Measurements from ENCODE around the gene SGCD. TPM values are rescaled to one million over a fixed set of nuclear protein-coding genes. Genes with fewer than 3 reads are reported as not detected.

SGCD gene
- total RNA-seq, 1 donor from 2014 or later = 6.0 TPM

DNA sequence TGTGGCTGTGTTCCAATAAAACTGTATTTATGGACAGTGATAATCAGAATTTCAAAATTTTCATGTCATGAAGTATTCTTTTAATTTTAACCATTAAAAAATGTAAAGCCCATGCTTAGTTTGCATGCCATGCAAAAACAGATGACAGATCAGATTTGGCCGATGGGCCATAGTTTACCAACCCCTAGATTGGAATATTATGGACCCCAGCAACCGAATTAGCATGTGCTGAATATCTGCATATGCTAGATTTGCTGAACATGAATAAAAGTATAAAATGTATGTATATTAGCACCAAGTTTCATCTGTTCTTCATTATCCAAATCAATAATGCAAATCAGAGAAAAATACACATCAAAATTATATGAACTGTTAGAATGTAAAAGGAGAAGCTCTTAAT lies 364.6 kb downstream of the SGCD start:
- Histone ChIP-seq H3K27ac (no peak overlapping the region), H3K27me3 (ENCODE audit: low read depth) (no peaks in the 10 kb centered on the region), H3K36me3 (no peaks in the 10 kb centered on the region), H3K4me3 (no peak overlapping the region), H3K4me1 (no peaks in the 10 kb centered on the region), H3K9me3 (no peaks in the 10 kb centered on the region)
- intact Hi-C loops (cut with DNase I) = no loop called here
- ATAC-seq (no peak), DNase-seq (no peak)
- TF ChIP-seq CTCF (IDR thresholded peaks at IDR 0.05) = no peak

- DNase-seq = no peak
- no peak for TF ChIP-seq CTCF (IDR thresholded peaks at IDR 0.05)
- Histone ChIP-seq H3K36me3 (no peaks in the 10 kb centered on the region), H3K4me3 (no peak overlapping the region), H3K4me1 (no peaks in the 10 kb centered on the region), H3K27ac (no peak overlapping the region), H3K27me3 (ENCODE audit: low read depth) (no peaks in the 10 kb centered on the region), H3K9me3 (no peaks in the 10 kb centered on the region)
- intact Hi-C loops (cut with DNase I) = no loop called here
- no peak for ATAC-seq
Measured at GRCh38 chr5:156693113-156693512, 366.1 kb downstream of the SGCD start.

DNA sequence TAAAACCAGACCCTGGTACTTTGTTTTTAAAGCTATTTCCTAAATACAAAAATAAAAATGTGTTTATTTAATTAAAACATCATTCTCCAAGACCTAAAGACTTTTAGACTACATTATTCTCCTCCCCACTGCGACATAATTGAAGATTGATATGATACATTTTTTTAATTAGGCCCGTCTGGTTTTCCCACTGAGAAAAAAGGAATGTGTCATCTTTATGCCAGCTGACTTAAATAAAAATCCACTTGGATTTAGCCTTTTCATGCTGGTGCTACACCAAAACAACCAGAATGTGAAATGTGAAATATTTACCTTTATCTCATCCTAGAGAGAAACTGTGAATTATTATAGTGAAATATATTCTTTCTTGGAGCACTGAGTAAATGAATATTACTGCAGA lies 367.6 kb downstream of the SGCD start:
- intact Hi-C loops (cut with DNase I) = no loop called here
- no peaks in the 10 kb centered on the region for H3K27me3 ChIP-seq (ENCODE audit: low read depth)
- no peak for ATAC-seq

DNA sequence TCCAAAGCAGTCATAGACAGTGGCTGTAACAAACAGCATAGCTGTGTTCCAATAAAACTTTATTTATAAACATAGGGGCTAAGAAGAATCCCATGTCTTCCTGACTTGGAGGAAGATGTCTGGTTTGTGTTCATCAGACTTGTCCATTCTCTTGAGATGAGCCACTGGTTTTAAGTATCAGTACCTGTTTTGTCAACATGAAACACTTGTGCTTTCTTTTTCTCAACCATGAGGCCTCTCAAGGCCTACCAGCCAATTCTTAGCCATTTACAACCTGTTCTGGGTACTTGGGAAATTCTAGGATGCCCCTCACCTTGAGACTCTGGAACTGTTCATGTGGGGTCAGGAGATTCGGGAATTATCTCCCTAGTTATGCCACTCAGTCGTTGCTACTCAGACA lies 368.8 kb downstream of the SGCD start:
- H3K27ac ChIP-seq = no peak overlapping the region
- ATAC-seq = no peak

More for the DNA sequence above, 367.6 kb downstream of the SGCD start:
- Histone ChIP-seq H3K36me3 (no peaks in the 10 kb centered on the region), H3K4me1 (no peaks in the 10 kb centered on the region), H3K27ac (no peak overlapping the region), H3K4me3 (no peak overlapping the region), H3K9me3 (no peaks in the 10 kb centered on the region)
- TF ChIP-seq CTCF (IDR thresholded peaks at IDR 0.05) = no peak
- DNase-seq = no peak

GRCh38 chr5:156698323-156698722 lies 371.4 kb downstream of the SGCD start:
- H3K36me3 ChIP-seq = no peaks in the 10 kb centered on the region
- TF ChIP-seq CTCF (IDR thresholded peaks at IDR 0.05) = no peak
- no peak overlapping the region for H3K27ac ChIP-seq
- H3K4me1 ChIP-seq = no peaks in the 10 kb centered on the region
- intact Hi-C loops (cut with DNase I) = no loop called here
- no peaks in the 10 kb centered on the region for H3K27me3 ChIP-seq (ENCODE audit: low read depth)
- ATAC-seq = no peak
- no peaks in the 10 kb centered on the region for H3K9me3 ChIP-seq
- H3K4me3 ChIP-seq = no peak overlapping the region
- no peak for DNase-seq

More for the DNA sequence above, 368.8 kb downstream of the SGCD start:
- no peak overlapping the region for H3K4me3 ChIP-seq
- DNase-seq = no peak
- H3K9me3 ChIP-seq = no peaks in the 10 kb centered on the region
- no peaks in the 10 kb centered on the region for H3K36me3 ChIP-seq
- intact Hi-C loops (cut with DNase I) = no loop called here
- no peaks in the 10 kb centered on the region for H3K27me3 ChIP-seq (ENCODE audit: low read depth)
- H3K4me1 ChIP-seq = no peaks in the 10 kb centered on the region
- TF ChIP-seq CTCF (IDR thresholded peaks at IDR 0.05) = no peak

DNA sequence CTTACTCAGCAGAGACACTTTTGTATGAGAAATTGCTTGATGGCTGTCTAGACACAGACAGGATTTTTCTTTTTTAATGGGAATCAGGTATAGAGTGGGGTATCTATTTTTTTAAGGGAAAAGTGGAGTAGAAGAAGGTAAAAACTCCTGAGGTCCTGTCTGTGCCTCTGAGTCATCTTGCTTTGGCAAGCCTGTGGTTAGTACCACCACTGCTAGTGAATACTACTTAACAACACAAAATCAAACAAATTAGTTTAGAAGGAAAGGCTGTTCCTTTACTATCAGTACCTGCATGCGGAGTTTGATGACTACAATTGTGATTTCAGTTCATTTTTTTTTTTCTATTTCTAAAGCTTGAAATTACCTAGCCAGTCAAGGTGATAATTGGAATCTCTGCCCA lies 372.2 kb downstream of the SGCD start:
- H3K36me3 ChIP-seq = no peaks in the 10 kb centered on the region
- no peak overlapping the region for H3K4me3 ChIP-seq
- ATAC-seq = no peak
- DNase-seq = no peak
- no peaks in the 10 kb centered on the region for H3K4me1 ChIP-seq
- no peaks in the 10 kb centered on the region for H3K27me3 ChIP-seq (ENCODE audit: low read depth)
- intact Hi-C loops (cut with DNase I) = no loop called here
- TF ChIP-seq CTCF (IDR thresholded peaks at IDR 0.05) = no peak
- H3K9me3 ChIP-seq = no peaks in the 10 kb centered on the region
- no peak overlapping the region for H3K27ac ChIP-seq
